Stimulated activated CD8-positive, alpha-beta memory T cell treated with anti-CD3 and anti-CD28 coated beads, Interleukin-12 subunit alpha, Interleukin-12 subunit beta, amount 100 ng/mL, for 24 hours (primary cell): Measurements from ENCODE around the gene ARL13A.
"Not testable (repeated sequence)": the region's sequence is repeated elsewhere in the genome, so short reads cannot be mapped to it uniquely, and the experiment has no call there.

Experiments
- DNase-seq: peaks from one replicate; pipeline ENCODE4 v3.0.0-alpha.2; 2020; ENCODE audit errors: extremely low read depth

The ARL13A gene

DNA sequence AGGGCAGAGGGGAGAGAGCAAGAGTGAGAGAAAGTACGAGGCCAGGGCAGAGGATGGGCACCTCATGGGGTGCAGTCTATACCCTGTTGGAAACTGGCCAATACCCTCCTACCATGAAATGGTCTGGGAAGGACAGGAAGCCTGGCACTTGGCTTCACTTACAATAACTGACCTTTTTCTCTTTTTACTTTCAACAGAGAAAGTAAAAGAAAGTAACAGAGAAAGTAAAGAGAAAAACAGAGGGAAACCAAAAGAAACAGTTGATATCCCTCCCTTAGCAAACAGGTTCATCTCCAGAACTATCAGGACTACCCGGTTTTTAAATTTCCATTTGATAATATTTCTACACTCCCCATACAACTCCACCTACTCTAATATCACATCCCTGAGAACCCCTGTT, 20.6 kb downstream of the ARL13A start:
- no peak for DNase-seq

DNA sequence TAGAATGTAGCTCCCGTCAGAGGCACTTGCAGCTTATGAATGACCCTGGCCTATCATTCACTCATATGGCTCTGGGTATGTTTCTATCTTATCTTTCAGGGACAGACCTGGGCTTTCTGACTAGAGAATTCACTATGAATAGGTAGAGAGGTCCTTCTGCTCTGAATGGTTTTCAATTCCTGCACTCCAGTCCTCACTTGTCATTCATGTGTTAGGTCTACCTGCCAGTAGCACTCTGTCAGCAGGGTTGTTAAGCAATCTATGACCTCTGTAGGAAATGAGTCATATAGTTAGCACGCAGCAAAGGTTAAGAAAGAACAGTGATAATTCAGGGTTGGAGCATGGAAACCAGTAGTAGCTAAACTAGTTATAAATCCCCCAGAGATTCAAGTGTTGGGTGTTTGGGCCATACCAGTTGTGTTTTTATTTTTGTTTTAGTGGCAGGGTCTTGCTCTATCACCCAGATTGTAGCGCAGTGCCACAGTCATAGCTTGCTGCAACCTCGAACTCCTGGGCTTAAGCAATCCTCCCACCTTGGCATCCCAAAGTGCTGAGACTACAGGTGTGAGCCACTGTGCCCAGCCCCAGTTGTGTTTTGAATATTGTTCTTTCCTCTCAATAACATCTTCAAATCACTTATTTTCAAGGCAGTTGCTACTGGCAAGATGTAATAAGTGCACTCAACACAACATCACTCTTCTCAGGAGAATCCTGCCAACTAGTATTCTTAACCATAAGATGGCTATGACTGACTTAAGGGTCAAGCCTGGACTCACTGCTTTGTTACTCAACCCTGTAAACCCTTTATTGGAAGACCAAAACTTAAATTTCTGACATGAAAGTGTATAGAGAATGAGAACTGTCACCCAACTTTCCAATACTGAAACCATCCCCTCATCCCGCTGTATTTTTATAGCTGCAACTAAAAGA, 25.1 kb downstream of the ARL13A start:
- no peak for DNase-seq

DNA sequence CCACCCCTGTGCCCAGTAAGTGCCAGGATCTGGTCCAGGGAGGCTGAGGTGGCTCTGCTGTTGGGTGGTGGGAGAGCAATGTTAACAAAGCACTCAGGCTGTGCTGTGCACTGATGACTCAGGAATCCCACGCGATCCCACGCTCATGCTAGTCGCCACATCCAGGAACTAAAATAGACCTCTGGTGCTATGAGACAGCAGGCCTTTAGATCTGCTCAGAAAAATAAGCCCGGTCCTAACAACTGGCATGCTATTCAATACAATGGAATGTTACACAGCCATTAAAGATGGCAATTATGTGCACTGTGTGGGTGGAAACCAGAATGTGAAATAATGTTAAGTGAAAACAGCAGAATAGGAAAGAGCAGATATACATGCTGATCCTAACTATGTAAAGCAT, 26.0 kb downstream of the ARL13A start:
- DNase-seq: no peak

DNA sequence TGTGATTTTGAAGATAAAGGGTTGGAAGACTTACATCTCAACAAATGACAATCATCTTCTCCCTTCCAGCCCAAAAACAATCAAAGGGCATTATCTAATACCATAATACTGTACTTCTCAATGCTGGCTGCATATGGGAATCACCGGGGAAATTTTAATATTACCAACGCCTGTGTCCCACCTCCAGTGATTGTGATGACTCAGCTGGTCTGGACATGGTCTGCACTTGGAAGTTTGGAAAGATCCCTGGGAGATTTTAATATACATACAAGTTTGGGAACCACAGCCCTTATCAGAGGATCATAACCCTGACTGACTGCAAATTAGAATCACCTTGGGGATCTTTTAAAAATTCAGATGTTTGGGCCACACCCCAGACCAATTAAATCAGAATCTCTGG, 29.9 kb downstream of the ARL13A start:
- DNase-seq: no peak

DNA sequence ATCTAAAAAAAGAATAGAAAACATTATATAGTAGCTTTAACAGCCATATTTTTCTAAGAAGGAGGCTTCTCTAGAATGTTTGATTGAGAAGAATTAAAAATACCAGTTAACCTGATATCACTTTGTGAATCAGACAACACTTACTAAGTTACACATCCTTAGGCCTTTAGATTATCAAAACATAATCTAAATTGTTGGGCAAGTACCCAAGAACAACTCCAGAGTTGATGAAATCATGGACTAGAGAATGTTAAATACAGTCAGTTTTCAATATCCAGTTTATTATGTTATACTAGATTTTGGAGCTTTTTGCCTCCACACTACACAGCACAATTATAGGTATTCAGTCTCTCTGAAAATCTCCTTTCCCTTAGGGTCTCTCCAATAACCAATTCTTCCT, 39.6 kb downstream of the ARL13A start:
- DNase-seq: no peak

DNA sequence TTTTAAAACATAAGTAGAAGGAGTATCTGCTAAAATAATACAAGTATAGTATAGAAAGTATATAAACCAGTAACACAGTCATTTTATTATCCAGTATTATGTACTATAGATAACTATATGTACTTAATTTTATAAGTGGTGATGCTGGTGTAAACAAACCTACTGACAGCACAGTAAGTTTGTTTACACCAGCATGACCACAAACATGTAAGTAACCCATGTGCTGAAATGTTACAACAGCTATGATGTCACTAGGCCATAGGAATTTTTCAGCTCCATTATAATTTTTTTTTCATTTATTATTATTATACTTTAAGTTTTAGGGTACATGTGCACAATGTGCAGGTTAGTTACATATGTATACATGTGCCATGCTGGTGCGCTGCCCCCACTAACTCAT, 42.5 kb downstream of the ARL13A start:
- DNase-seq: not testable (repeated sequence)

DNA sequence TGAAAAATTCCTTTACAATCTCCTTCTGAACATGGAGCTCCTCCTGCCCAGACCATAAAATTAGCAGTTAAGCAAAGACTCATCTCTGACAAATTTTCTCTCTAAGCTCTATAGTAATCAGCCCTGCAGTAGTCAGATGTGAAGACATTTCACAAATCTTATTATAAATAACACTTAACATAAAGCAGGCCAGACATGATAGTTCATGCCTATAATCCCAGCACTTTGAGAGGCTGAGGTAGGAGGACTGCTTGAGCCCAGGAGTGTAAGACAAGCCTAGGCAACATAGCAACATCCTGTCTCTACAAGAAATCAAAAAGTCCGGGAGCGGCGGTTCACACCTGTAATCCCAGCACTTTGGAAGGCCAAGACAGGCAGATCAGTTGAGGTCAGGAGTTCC, 52.5 kb downstream of the ARL13A start:
- DNase-seq: no peak

DNA sequence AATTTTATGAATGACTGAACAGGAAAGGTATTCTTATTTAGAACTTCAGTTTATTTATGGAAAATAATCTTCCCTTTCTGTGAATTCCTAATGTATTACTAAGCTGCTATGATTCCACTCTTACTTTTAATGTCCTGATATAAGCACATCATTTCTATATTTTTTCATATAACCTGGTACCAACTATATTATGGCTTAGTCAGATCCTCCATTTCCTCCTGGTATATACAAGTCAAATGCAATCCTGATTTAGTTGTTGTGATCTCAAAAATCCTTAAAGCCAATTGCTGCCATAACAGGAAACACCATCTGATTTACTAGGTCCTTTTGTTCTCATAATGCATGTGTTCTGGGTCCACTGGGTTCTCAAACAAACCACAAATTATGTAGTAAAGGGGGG, 55.6 kb downstream of the ARL13A start:
- no peak for DNase-seq

DNA sequence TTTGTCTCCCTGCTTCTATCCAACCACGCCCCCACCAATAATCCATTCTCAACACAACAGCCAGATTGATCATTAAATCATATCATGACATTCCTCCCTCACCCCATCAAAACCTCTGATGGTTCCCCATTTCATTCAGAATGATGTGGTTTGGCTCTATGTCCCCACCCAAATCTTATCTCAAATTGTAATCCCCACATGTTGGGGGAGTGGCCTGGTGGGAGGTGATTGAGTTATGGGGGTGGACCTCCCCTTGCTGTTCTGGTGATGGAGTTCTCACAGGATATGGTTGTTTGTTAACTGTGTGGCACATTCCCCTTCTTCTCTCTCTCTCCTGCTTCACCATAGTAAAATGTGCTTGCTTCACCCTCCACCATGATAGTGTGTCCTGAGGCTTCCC, 59.1 kb downstream of the ARL13A start:
- no peak for DNase-seq

DNA sequence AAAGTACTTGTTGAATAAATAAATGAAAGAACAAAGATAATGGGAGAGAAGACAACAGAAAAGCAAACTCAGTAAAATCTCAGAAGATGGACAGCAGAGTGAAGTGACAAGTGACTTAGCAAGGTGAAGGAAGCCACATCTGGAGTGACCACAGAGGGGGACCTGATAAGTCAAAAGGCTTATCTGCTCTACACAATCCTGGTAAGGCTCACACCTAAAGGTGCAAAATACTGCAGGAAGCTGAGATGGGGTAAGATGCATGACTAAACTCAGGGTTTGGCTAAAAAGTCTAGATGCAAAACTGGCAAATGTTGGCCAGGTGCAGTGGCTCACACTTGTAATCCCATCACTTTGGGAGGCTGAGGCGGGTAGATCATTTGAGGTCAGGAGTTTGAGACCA, 60.2 kb downstream of the ARL13A start:
- no peak for DNase-seq

DNA sequence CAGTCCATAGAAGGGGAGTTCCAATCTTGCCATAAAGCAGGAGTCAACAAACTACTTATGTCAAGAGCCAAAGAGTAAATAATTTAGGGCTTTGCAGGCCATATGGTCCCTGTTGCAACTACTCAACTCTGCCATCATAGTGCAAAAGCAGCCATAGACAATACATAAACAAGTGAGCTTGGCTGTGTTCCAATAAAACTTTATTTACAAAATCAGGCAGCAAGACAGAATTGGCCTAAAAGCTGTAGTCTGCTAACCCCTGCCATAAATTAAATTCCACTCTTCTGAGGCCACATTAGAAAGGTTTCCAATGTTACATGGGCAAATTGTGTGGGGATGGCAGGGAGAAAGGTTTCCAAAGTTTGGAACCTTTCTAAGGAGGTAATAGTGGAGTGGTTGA, 67.7 kb downstream of the ARL13A start:
- no peak for DNase-seq

DNA sequence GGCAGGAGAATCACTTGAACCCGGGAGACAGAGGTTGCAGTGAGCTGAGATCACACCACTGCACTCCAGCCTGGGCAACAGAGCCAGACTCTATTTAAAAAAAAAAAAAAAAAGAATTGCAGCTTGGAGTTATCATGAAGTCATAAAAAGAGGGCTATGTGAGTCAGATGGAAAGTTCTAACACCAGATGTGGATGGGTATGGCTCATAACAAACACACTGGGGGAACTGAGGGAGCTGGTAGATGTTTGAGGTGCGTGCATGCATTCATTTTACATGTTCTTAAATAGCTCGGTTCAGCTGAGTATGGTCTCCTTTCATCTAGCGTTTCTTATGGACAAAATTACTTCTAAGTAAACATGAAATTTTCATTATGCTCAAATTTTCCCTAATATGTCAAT, 70.7 kb downstream of the ARL13A start:
- no peak for DNase-seq
